OCI-LY7 (cell line): ENCODE measurements around the gene TLL2. TPM values are rescaled to one million over a fixed set of nuclear protein-coding genes. Genes with fewer than 3 reads are reported as not detected.

ENCODE experiments used
- BruUV-seq: library from RNA; stranded (reverse); fragments of 400-500 nt; replicated peaks from 2 replicates; lab custom pipeline; 2021; lab: Mats Ljungman, UMichigan
- CTCF ChIA-PET: fragments of 300-600 bp; sonication (Branson Sonifier 250); formaldehyde crosslinking; loops from one replicate; lab custom pipeline; 2022; ENCODE audit warnings: antibody characterized with exemption; ENCODE audit not compliant: unreplicated experiment; lab: Charles Lee
- POLR2A ChIA-PET: fragments of 300-600 bp; sonication (Branson Sonifier 250); formaldehyde crosslinking; loops from one replicate; lab custom pipeline; 2022; ENCODE audit warnings: antibody characterized with exemption; lab: Charles Lee
- DNase-seq: peaks from one replicate; pipeline ENCODE4 v3.0.0-alpha.2; 2015; ENCODE audit warnings: low spot score
- H2AFZ ChIP-seq: fragments of 200-600 bp; sonication (generic), shearing (Covaris generic); 2 replicates; pipeline ENCODE4 v1.6.1; 2014; ENCODE audit warnings: mild to moderate bottlenecking, antibody characterized with exemption, low read length, moderate library complexity
- H3K27ac ChIP-seq: fragments of 200-600 bp; sonication (generic); 2 replicates; pipeline ENCODE4 v1.5.1; 2014; ENCODE audit warnings: mixed run types, low read depth, mild to moderate bottlenecking, moderate library complexity, low read length, inconsistent platforms; ENCODE audit not compliant: poor library complexity, severe bottlenecking
- H3K36me3 ChIP-seq: fragments of 200-600 bp; sonication (generic); 2 replicates; pipeline ENCODE4 v1.6.1; 2014; ENCODE audit warnings: mild to moderate bottlenecking, antibody characterized with exemption, low read length, moderate library complexity, mixed read lengths; ENCODE audit not compliant: insufficient read depth
- H3K4me1 ChIP-seq: fragments of 200-600 bp; sonication (generic); 2 replicates; pipeline ENCODE4 v1.5.1; 2014; ENCODE audit warnings: mild to moderate bottlenecking, low read length; ENCODE audit not compliant: insufficient read depth, poor library complexity, severe bottlenecking
- H3K4me2 ChIP-seq: fragments of 200-600 bp; sonication (generic); 2 replicates; pipeline ENCODE4 v1.6.1; 2014; ENCODE audit warnings: mild to moderate bottlenecking, low read length
- H3K4me3 ChIP-seq: fragments of 200-600 bp; sonication (generic); 2 replicates; pipeline ENCODE4 v1.5.1; 2014; ENCODE audit warnings: mild to moderate bottlenecking, low read depth, low read length; ENCODE audit not compliant: poor library complexity, severe bottlenecking
- H3K79me2 ChIP-seq: fragments of 200-600 bp; sonication (generic); 2 replicates; pipeline ENCODE4 v1.6.1; 2016; ENCODE audit warnings: low read depth, mild to moderate bottlenecking, low read length, moderate library complexity, mixed read lengths; ENCODE audit not compliant: insufficient read depth
- H3K9me2 ChIP-seq: fragments of 200-600 bp; sonication (generic); 2 replicates; pipeline ENCODE4 v1.6.1; 2016; ENCODE audit warnings: mild to moderate bottlenecking, low read length, mixed read lengths; ENCODE audit not compliant: insufficient read depth
- H3K9me3 ChIP-seq: fragments of 200-600 bp; sonication (generic); 2 replicates; pipeline ENCODE4 v1.6.1; 2014; ENCODE audit warnings: mild to moderate bottlenecking, mixed run types, low read length, mixed read lengths
- H4K20me1 ChIP-seq: fragments of 200-600 bp; sonication (generic); 2 replicates; pipeline ENCODE4 v1.6.1; 2014; ENCODE audit warnings: mild to moderate bottlenecking, antibody characterized with exemption, low read length, moderate library complexity, mixed read lengths; ENCODE audit not compliant: insufficient read depth
- EZH2phosphoT487 ChIP-seq: fragments of 200-600 bp; sonication (generic); IDR thresholded peaks from 2 replicates; pipeline ENCODE4 v1.6.1; 2018; ENCODE audit warnings: low read depth, borderline replicate concordance, mild to moderate bottlenecking, mixed run types, antibody characterized with exemption, low read length, moderate library complexity, mixed read lengths
- intact Hi-C: fragments of 100-400 bp; cut with micrococcal nuclease; formaldehyde crosslinking; loops from one replicate; pipeline ENCODE4 v1.10.0; 2022; ENCODE audit not compliant: unreplicated experiment
- total RNA-seq, 2 experiments: library from RNA; depleted of rRNA in 1 of 2; stranded (reverse); fragments of >200 nt in 1 of 2; shearing (Covaris generic) in 1 of 2; gene quantifications; 2 replicates each; pipeline ENCODE4 v1.2.3, GENCODE V29; 2014 to 2022
- TF ChIP-seq, protein P1 (sequence below): fragments of 200-600 bp; sonication (generic); conservative IDR thresholded peaks from 2 replicates; pipeline ENCODE4 v1.5.1; 2014; ENCODE audit warnings: mild to moderate bottlenecking, antibody characterized with exemption, low read length, moderate library complexity, mixed read lengths

The TLL2 gene
- total RNA-seq, 2 experiments from 2014 or later: 0.97 to 1.1 TPM

DNA sequence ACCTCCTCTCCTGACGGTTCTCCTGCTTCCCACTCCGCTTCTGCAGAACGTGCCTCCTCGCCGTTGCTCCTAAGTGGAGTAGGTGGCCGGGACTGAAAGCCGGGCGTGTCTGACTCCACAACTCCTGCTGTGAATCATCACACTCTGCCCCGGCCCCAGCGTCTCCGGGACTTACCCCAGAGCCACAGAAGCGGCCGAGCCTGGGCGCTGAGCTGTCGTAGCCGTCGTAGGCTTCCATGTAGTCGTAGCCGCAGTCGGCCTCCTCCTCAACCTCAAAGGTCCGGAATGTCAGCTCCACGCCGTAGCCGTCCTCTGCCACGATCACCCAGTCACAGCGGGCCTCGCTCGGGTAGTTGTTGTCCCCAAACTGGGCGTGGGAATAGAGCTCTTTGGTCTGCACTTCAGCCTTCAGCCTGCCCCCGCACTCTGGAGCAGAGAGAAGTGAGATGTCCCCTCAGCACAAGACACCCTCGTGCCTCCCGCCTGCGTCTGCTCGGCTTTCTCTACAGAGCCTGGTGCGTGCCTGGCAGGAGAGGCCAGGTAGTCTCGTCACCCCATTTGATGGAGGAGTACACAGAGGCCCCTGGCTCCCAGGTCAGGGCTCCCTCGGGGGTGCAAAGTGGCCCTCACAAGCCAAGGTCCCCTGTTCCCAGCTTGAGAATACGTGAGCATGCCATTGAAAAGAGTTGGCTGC is 143.7 kb downstream of the TLL2 start:
- H3K79me2 ChIP-seq: no peaks in the 10 kb centered on the region
- no peaks in the 10 kb centered on the region for H3K36me3 ChIP-seq
- H3K9me3 ChIP-seq: no peaks in the 10 kb centered on the region
- TF ChIP-seq, protein P1, sequence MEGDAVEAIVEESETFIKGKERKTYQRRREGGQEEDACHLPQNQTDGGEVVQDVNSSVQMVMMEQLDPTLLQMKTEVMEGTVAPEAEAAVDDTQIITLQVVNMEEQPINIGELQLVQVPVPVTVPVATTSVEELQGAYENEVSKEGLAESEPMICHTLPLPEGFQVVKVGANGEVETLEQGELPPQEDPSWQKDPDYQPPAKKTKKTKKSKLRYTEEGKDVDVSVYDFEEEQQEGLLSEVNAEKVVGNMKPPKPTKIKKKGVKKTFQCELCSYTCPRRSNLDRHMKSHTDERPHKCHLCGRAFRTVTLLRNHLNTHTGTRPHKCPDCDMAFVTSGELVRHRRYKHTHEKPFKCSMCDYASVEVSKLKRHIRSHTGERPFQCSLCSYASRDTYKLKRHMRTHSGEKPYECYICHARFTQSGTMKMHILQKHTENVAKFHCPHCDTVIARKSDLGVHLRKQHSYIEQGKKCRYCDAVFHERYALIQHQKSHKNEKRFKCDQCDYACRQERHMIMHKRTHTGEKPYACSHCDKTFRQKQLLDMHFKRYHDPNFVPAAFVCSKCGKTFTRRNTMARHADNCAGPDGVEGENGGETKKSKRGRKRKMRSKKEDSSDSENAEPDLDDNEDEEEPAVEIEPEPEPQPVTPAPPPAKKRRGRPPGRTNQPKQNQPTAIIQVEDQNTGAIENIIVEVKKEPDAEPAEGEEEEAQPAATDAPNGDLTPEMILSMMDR: no peak
- no peak for TF ChIP-seq EZH2phosphoT487
- H3K4me2 ChIP-seq: no peak overlapping the region
- POLR2A ChIA-PET: no interaction called here
- H3K4me3 ChIP-seq: no peak overlapping the region
- H3K27ac ChIP-seq: no peak overlapping the region
- H3K4me1 ChIP-seq: peaks cover 4% of the 10 kb centered on the region
- no peak for DNase-seq
- H4K20me1 ChIP-seq: no peaks in the 10 kb centered on the region
- BruUV-seq: no TSS peak
- H3K9me2 ChIP-seq: no peaks in the 10 kb centered on the region
- CTCF ChIA-PET: no interaction called here
- intact Hi-C loops: no loop called here
- no peak overlapping the region for H2AFZ ChIP-seq

DNA sequence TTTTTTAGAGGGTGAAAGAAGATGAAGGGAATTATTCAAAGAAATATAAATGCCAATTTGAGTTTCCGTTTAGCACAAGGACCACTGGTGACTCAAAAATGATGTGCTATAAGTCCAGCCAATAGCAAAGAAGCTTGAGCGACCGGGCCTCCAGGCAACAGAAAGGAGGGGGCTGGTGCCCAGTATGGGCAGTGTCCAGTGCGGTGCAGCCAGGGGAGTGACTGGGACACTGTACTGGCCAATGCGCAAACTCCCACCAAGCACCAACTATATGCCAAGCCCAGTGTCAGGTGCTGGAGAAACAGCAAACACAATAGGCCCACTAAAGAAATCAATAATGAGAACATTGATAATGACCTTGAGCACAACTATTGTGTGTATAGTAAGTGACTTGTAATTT is 144.8 kb downstream of the TLL2 start:
- CTCF ChIA-PET: no interaction called here
- H3K4me1 ChIP-seq: no peaks in the 10 kb centered on the region

More for the DNA sequence above, 144.8 kb downstream of the TLL2 start:
- Histone ChIP-seq H3K27ac (no peak overlapping the region), H3K9me3 (no peaks in the 10 kb centered on the region), H3K9me2 (no peaks in the 10 kb centered on the region), H2AFZ (no peak overlapping the region), H3K36me3 (no peaks in the 10 kb centered on the region), H4K20me1 (no peaks in the 10 kb centered on the region), H3K4me2 (no peak overlapping the region), H3K4me3 (no peak overlapping the region), H3K79me2 (no peaks in the 10 kb centered on the region)
- BruUV-seq: no TSS peak
- no peak for DNase-seq
- POLR2A ChIA-PET: interaction anchor here (0.7 kb wide), 1 partner anchor 79 kb away, joined by 4 read pairs; no protein-coding TSS in a partner anchor
- intact Hi-C loops: no loop called here
- TF ChIP-seq EZH2phosphoT487: no peak
- TF ChIP-seq, protein P1: no peak
